ENCODE data around the gene IL25. TPM values are rescaled to one million over a fixed set of nuclear protein-coding genes. Genes with fewer than 3 reads are reported as not detected.

The IL25 gene
- total and polyA plus RNA-seq, 2 of the 8 experiments (the other 6 are each of a cell fraction or from before 2014, with no cell fraction given): not detected

- Histone ChIP-seq H2BK5ac (ENCODE audit: low read depth, low read length) (no peak overlapping the region), H3K79me1 (ENCODE audit: low read depth, low read length) (no peaks in the 10 kb centered on the region), H4K91ac (replicated peaks; ENCODE audit: insufficient read length, low read length) (no peak overlapping the region), H3K36me3 (ENCODE audit: control insufficient read depth in 2 of 4, insufficient read depth in 4 of 4, low read length in 3 of 4) (no peaks in the 10 kb centered on the region), H3K23me2 (ENCODE audit: low read depth, low read length) (no peaks in the 10 kb centered on the region), H3K27ac (ENCODE audit: low read depth, low read length) (no peak overlapping the region), H3K18ac (ENCODE audit: extremely low read depth, low read length) (no peak overlapping the region), H2BK12ac (ENCODE audit: low read depth, low read length) (no peak overlapping the region), H3K9ac (replicated peaks in 1 of 4; ENCODE audit: extremely low read depth in 1 of 4, low read depth in 3 of 4, low read length in 3 of 4) (no peak overlapping the region), H3K4ac (replicated peaks; ENCODE audit: insufficient read length, low read depth, low read length) (no peak overlapping the region), H2AK5ac (ENCODE audit: low read depth, low read length) (no peak overlapping the region), H3K27me3 (replicated peaks in 1 of 4; ENCODE audit: control insufficient read depth in 3 of 4, extremely low read depth in 1 of 4, insufficient read depth in 3 of 4, low read length in 3 of 4) (no peaks in the 10 kb centered on the region), H3K23ac (ENCODE audit: insufficient read length) (no peak overlapping the region), H3K79me2 (ENCODE audit: control insufficient read depth in 1 of 2, insufficient read depth in 2 of 2, low read length in 2 of 2) (no peaks in the 10 kb centered on the region), H4K8ac (ENCODE audit: extremely low read depth, insufficient read depth, low read length) (no peak overlapping the region), H4K5ac (ENCODE audit: insufficient read length, low read depth, low read length) (no peak overlapping the region), H3K9me3 (ENCODE audit: insufficient read depth in 2 of 2, low read depth in 1 of 2, low read length in 1 of 2) (peaks cover 5 to 14% of the 10 kb centered on the region in 2 experiments), H4K20me1 (replicated peaks in 1 of 2; ENCODE audit: control insufficient read depth in 1 of 2, insufficient read depth in 2 of 2, low read length in 2 of 2) (no peaks in the 10 kb centered on the region), H2BK15ac (ENCODE audit: low read length) (no peak overlapping the region), H3K4me1 (replicated peaks in 1 of 4; ENCODE audit: control insufficient read depth in 3 of 4, insufficient read depth in 4 of 4, low read length in 3 of 4) (peaks cover 0 to 4% (median 1%) of the 10 kb centered on the region in 4 experiments; a peak in 3 of 7 replicates), H2BK120ac (replicated peaks; ENCODE audit: low read depth, low read length) (no peak overlapping the region), H2BK20ac (ENCODE audit: low read length) (no peak overlapping the region), H3K14ac (ENCODE audit: insufficient read length) (no peak overlapping the region), H2AFZ (ENCODE audit: low read length) (no peak overlapping the region), H3K56ac (replicated peaks; ENCODE audit: insufficient read length, low read depth, low read length) (no peak overlapping the region), H3K4me2 (ENCODE audit: insufficient read depth in 1 of 2, low read depth in 2 of 2, low read length in 2 of 2) (no peak overlapping the region), H3K4me3 (ENCODE audit: extremely low read depth in 1 of 4, insufficient read depth in 2 of 4, low read depth in 3 of 4, low read length in 4 of 4) (no peak overlapping the region)
- 79% methylated on average over 3 of the region's 3 CpGs; no CpG with 5 or more reads in 1 of the 2 experiments for WGBS, 2 experiments (ENCODE audit: extremely low coverage in 1 of 2, insufficient coverage in 1 of 2, insufficient read length in 1 of 2, insufficient replicate concordance in 2 of 2, low coverage in 1 of 2, low lambda C conversion rate in 2 of 2, missing lambda C conversion rate in 1 of 2)
- ChIA-PET CTCF (ENCODE audit: partially characterized antibody) (interaction anchor here (0.7 to 5.9 kb wide), 14 partner anchors 8 to 112 kb away, joined by 3 to 69 read pairs (median 10); partner anchors contain the start of gene BCL2L2), POLR2A (ENCODE audit: partially characterized antibody) (interaction anchor here (0.9 to 3.7 kb wide), 4 partner anchors 10 to 23 kb away, joined by 4 to 25 read pairs (median 13); partner anchors contain the start of gene PABPN1)
- TF ChIP-seq CEBPB (IDR thresholded peaks at IDR 0.05; ENCODE audit: low read depth, low read length) (no peak), ZNF274 (IDR thresholded peaks at IDR 0.05; ENCODE audit: borderline replicate concordance, extremely low read depth, low read length) (no peak), POU5F1 (IDR thresholded peaks at IDR 0.05; ENCODE audit: low read depth, low read length) (no peak), CREB1 (IDR thresholded peaks at IDR 0.05) (no peak), TCF12 (IDR thresholded peaks at IDR 0.05; ENCODE audit: low read depth, low read length) (no peak), NANOG (IDR thresholded peaks at IDR 0.05; ENCODE audit: insufficient read depth, low read depth, low read length, poor library complexity, severe bottlenecking) (no peak), SIX5 (IDR thresholded peaks at IDR 0.05; ENCODE audit: low read depth, low read length) (no peak), CHD2 (IDR thresholded peaks at IDR 0.05; ENCODE audit: low read length) (no peak), SAP30 (IDR thresholded peaks at IDR 0.05; ENCODE audit: insufficient read depth, insufficient replicate concordance, low read length) (no peak), EP300 (IDR thresholded peaks at IDR 0.05; ENCODE audit: borderline replicate concordance in 1 of 2, low read depth in 2 of 2, low read length in 2 of 2) (no peak), TBP (IDR thresholded peaks at IDR 0.05; ENCODE audit: low read depth, low read length) (no peak), BRCA1 (IDR thresholded peaks at IDR 0.05; ENCODE audit: low read depth, low read length) (no peak)
- FAIRE-seq: peak; percentile 45
- DNase-seq (ENCODE audit: low read depth in 1 of 2, low spot score in 2 of 2): no peak
These were observed 28.1 kb upstream of the IL25 start for GRCh38 chr14:23344481-23344880.

Measured in H1 (cell line).